Hematopoietic multipotent progenitor cell treated with erythropoietin and hydrocortisone succinate and interleukin-3 and kit ligand, for 4 days (in vitro differentiated cells): ENCODE measurements around the gene ITPR1.
A peak's percentile ranks its signal among the peaks of the same experiment; 100 is the strongest.

ENCODE experiments used
- DNase-seq: peaks from one replicate; pipeline ENCODE4 v3.0.0-alpha.2; 2015

The ITPR1 gene

GRCh38 chr3:4763604-4764247 lies 270.6 kb downstream of the ITPR1 start:
- DNase-seq = no peak

- DNase-seq = no peak
Measured at GRCh38 chr3:4765212-4765611, 272.1 kb downstream of the ITPR1 start.

GRCh38 chr3:4766263-4766662 lies 273.1 kb downstream of the ITPR1 start:
- no peak for DNase-seq

- DNase-seq = no peak
Measured at GRCh38 chr3:4766716-4767499, 273.8 kb downstream of the ITPR1 start.

GRCh38 chr3:4768021-4768420 lies 274.9 kb downstream of the ITPR1 start:
- DNase-seq = no peak

GRCh38 chr3:4768521-4768920 lies 275.4 kb downstream of the ITPR1 start:
- no peak for DNase-seq

GRCh38 chr3:4770561-4770960 lies 277.4 kb downstream of the ITPR1 start:
- DNase-seq = no peak

- no peak for DNase-seq
Measured at GRCh38 chr3:4771243-4771642, 278.1 kb downstream of the ITPR1 start.

- DNase-seq = peak; percentile 91
Measured at GRCh38 chr3:4772171-4772804, 279.1 kb downstream of the ITPR1 start.

GRCh38 chr3:4772858-4773257 lies 279.7 kb downstream of the ITPR1 start:
- DNase-seq = no peak

- no peak for DNase-seq
Measured at GRCh38 chr3:4773583-4773982, 280.4 kb downstream of the ITPR1 start.

GRCh38 chr3:4774531-4774930 lies 281.4 kb downstream of the ITPR1 start:
- no peak for DNase-seq

- no peak for DNase-seq
Measured at GRCh38 chr3:4776399-4776979, 283.3 kb downstream of the ITPR1 start.

- peak; percentile 68 for DNase-seq
Measured at GRCh38 chr3:4776980-4777581, 283.9 kb downstream of the ITPR1 start.

- no peak for DNase-seq
Measured at GRCh38 chr3:4778119-4778518, 285.0 kb downstream of the ITPR1 start.

GRCh38 chr3:4778740-4779139 lies 285.6 kb downstream of the ITPR1 start:
- no peak for DNase-seq

GRCh38 chr3:4780545-4780957 lies 287.4 kb downstream of the ITPR1 start:
- no peak for DNase-seq

GRCh38 chr3:4782095-4782494 lies 288.9 kb downstream of the ITPR1 start:
- no peak for DNase-seq

- no peak for DNase-seq
Measured at GRCh38 chr3:4785551-4785950, 292.4 kb downstream of the ITPR1 start.

- no peak for DNase-seq
Measured at GRCh38 chr3:4786431-4786830, 293.3 kb downstream of the ITPR1 start.

- no peak for DNase-seq
Measured at GRCh38 chr3:4791358-4791757, 298.2 kb downstream of the ITPR1 start.

GRCh38 chr3:4793311-4793710 lies 300.2 kb downstream of the ITPR1 start:
- DNase-seq = no peak

- no peak for DNase-seq
Measured at GRCh38 chr3:4794331-4794730, 301.2 kb downstream of the ITPR1 start.
